Small intestine (tissue), 16 donors: Measurements from ENCODE around the gene ADAMTS13. TPM values are rescaled to one million over a fixed set of nuclear protein-coding genes. Genes with fewer than 3 reads are reported as not detected.
"Not testable (repeated sequence)": the region's sequence is repeated elsewhere in the genome, so short reads cannot be mapped to it uniquely, and the experiment has no call there.

Experiments used
- DNase-seq, 2 donors: peaks; one replicate each; pipeline versions ENCODE4 v3.0.0 to v3.0.0-alpha.2; 2013
- FAIRE-seq: peaks from 2 replicates; lab custom pipeline; 2012; peaks lifted over from hg19 to GRCh38; lab: Jason Lieb, UNC
- H3K27ac ChIP-seq, 3 donors: one replicate each; pipeline ENCODE4 v1.5.1; 2013; ENCODE audit warnings: low read length in 2 of 3, mild to moderate bottlenecking in 2 of 3, control low read depth in 1 of 3, inconsistent platforms in 1 of 3, low read depth in 1 of 3, moderate library complexity in 1 of 3
- H3K27me3 ChIP-seq, 3 donors: one replicate each; pipeline ENCODE4 v1.6.1; 2013; ENCODE audit warnings: low read length in 3 of 3, inconsistent platforms in 1 of 3; ENCODE audit not compliant: control insufficient read depth in 3 of 3, insufficient read depth in 3 of 3
- H3K36me3 ChIP-seq, 3 donors: one replicate each; pipeline ENCODE4 v1.6.1; 2013; ENCODE audit warnings: low read length in 3 of 3, inconsistent platforms in 1 of 3, low read depth in 1 of 3, mild to moderate bottlenecking in 1 of 3, moderate library complexity in 1 of 3; ENCODE audit not compliant: control insufficient read depth in 3 of 3, insufficient read depth in 2 of 3
- H3K4me1 ChIP-seq, 3 donors: one replicate each; pipeline ENCODE4 v1.6.1; 2013; ENCODE audit warnings: low read length in 2 of 3, inconsistent platforms in 1 of 3, low read depth in 1 of 3, mild to moderate bottlenecking in 1 of 3, moderate library complexity in 1 of 3; ENCODE audit not compliant: control insufficient read depth in 3 of 3, insufficient read depth in 2 of 3
- H3K4me3 ChIP-seq, 3 donors: one replicate each; pipeline ENCODE4 v1.5.1; 2013; ENCODE audit warnings: low read length in 3 of 3, control low read depth in 1 of 3, inconsistent platforms in 1 of 3, low read depth in 1 of 3, mild to moderate bottlenecking in 1 of 3, moderate library complexity in 1 of 3
- H3K9me3 ChIP-seq, 2 donors: one replicate each; pipeline ENCODE4 v1.6.1; 2013; ENCODE audit warnings: low read depth in 1 of 2, low read length in 1 of 2; ENCODE audit not compliant: control insufficient read depth in 2 of 2, insufficient read depth in 1 of 2
- WGBS, 3 donors: extraction: QIAGEN DNeasy Blood & Tissue Kit; methylation state at CpG; one replicate each; pipeline ENCODE4 v1.1.7; 2013; 5-methylcytosine and 5-hydroxymethylcytosine counted together
- long read RNA-seq, 10 donors: transcript quantifications; one replicate each; lab custom pipeline, GENCODE V29; 2026
- polyA plus RNA-seq, 4 donors: library from polyadenylated mRNA; stranded (reverse) in 3 of 4; unstranded in 1 of 4; fragments of 200-250 nt in 3 of 4; fragments of 120-200 nt in 1 of 4; gene quantifications; one replicate each; pipeline versions ENCODE4 v1.2.1 to v1.2.3, GENCODE V29; 2013
- donor health status: healthy with polysubstance abuse.
- donor health status: control.
- donor health status: control.
- donor health status: Bipolar disorder and iron deficiency.
- donor health status: healthy.

ADAMTS13 gene
- 10 to 100 TPM in 1 of 4 donors, 1 to 10 TPM in 3; 2.4 to 16.8 (median 7.4) TPM for polyA plus RNA-seq
- long read RNA-seq, donor 1 = 0 reads
- long read RNA-seq, donor 2 = 0 reads
- long read RNA-seq, donor 3 = 0 reads
- long read RNA-seq, donor 4 = 0 reads
- long read RNA-seq, donor 5 = 0 reads
- long read RNA-seq, donor 6 = 0 reads
- long read RNA-seq, donor 7 = 0 reads
- long read RNA-seq, donor 8 = 0 reads
- long read RNA-seq, donor 9 = 0 reads
- long read RNA-seq, donor 10 = 0 reads

- WGBS, 3 donors = 59 to 76% (median 74%) methylated on average over 23 of the region's 23 CpGs
- FAIRE-seq = no peak
- DNase-seq = no peak
Measured at GRCh38 chr9:133421615-133422542, at the start of gene ADAMTS13. Gene ADAMTS13 (plus strand): TSS chr9:133422367. CDS start chr9:133422444, 77 bp downstream.

DNA sequence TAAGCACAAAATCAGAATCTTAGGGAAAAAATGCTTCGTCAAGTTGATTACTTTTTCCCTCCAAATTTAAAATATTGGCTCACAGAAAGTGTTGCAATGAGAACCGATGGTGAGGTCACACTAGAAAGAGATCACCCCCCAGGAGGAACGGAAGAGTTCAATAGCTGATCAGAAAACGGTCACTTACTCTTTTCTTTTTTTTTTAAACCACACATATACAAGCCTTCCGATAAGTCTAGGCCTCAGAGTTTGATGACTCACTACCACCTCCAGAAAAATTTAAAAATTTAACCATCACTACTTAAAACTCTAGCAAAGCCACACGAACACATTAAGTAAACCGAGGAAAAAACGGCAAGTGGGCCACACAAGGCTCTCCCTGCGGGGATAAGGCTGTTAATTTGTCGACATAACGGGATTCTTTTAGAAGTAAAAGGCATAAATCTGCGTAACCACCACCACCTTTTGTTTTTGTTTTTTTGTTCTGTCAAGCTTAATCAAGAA is 47.5 kb upstream of the ADAMTS13 start:
- WGBS, 3 donors = 3 to 10% (median 3%) methylated on average over 12 of the region's 12 CpGs
- Histone ChIP-seq H3K36me3 (peaks cover 4 to 39% (median 5%) of the 10 kb centered on the region in 3 donors), H3K4me3 (peak overlapping the region; percentile 92 to 100 (median 96)), H3K27ac (peak overlapping the region; percentile 99 to 100 (median 99)), H3K4me1 (peaks cover 21 to 53% (median 22%) of the 10 kb centered on the region in 3 donors), H3K27me3 (no peaks in the 10 kb centered on the region), H3K9me3 (peaks cover 0 to 7% of the 10 kb centered on the region in 2 donors)
- DNase-seq (no peak), FAIRE-seq (no peak)

More at GRCh38 chr9:133421615-133422542, at the start of gene ADAMTS13:
- H3K4me1 ChIP-seq = peaks cover 0 to 9% (median 2%) of the 10 kb centered on the region in 3 donors
- H3K9me3 ChIP-seq = no peaks in the 10 kb centered on the region
- peak within 1 kb of the TSS in 1 of 3 donors; percentile 27 for H3K27ac ChIP-seq
- no peak within 1 kb of the TSS for H3K4me3 ChIP-seq
- no peaks in the 10 kb centered on the region for H3K36me3 ChIP-seq
- no peaks in the 10 kb centered on the region for H3K27me3 ChIP-seq

DNA sequence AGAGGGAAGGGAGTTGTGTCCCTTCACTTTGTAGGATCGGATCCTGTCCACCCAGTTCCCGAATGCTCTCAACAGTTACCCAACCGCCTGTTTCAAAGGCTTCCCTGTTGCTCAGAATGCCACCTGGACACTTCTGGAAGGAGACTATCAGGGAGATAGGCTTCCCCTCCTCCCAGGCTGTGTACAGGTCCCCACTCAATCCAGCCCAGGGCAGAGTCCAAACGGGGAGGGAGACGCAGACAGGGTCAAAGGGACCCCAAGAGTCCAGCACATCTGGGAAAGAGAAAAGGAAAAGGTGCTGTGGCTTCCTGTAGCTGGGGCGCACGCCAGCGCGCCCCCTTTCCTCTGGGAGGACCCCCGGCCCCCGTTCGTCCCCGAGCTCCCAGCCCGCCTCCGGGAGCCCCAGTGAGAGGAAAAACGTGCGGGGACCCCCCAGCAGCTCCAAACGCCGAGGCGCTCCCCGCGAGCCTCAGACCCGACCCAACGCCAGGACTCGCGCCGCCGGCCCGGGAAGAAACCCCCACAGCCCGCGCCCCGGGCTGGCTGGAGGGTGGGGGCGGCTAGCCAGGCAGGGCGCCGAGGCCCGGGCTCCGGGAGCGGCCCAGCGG is 46.9 kb upstream of the ADAMTS13 start:
- Histone ChIP-seq H3K27me3 (no peaks in the 10 kb centered on the region), H3K36me3 (peaks cover 3 to 33% (median 5%) of the 10 kb centered on the region in 3 donors), H3K27ac (peak overlapping the region; percentile 99 to 100 (median 99)), H3K9me3 (peaks cover 0 to 7% of the 10 kb centered on the region in 2 donors), H3K4me3 (peak overlapping the region; percentile 92 to 100 (median 96)), H3K4me1 (peaks cover 17 to 47% (median 18%) of the 10 kb centered on the region in 3 donors)
- WGBS, 3 donors = 0 to 1% (median 0%) methylated on average over 15 to 39 of the region's 39 CpGs
- peak; percentile 91 to 93 for DNase-seq
- no peak for FAIRE-seq

DNA sequence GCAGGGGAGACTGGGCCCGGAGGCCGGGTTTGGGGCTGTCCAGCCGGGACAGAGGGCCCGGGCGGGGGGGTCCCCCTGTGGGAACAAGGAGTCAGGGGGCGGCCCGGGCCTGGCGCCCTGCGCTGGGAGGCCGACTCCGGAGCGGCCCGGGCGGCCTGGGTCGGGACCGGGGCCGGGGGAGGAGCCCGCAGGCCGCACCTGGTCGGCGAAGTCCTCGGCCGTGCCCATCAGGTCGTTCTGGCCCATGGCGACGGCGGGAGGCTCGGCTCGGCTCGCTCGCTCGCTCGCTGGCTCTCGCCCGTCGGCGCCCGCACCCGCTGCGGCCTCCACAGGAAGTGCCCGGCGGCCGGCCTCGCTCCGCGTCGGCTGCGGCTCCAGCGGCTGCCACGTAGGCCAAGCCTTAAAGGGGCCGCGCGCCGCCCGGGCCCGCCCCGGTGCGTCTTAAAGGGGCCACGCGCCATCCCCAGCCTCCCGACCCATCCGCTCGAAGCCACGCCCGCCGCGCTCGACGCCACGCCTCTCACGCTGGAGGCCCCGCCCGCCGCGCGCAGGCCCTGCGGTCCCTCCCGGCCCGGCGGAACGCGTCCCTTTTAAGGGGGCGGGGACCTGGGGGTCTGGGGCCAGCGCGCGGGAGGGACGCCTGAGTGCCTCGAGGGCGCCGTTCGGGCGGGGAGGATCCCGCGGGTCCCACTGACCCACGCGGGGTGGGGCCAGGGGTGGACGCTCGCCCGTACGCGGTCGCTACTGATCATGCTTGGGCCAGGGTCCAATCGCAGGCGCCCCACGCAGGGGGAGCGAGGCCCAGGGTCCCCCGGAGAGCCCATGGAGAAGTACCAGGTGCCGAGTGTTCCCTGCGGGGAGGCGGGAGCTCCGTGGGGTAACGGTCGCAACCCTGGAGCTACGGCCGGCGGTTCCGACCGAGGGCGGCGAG is 46.2 kb upstream of the ADAMTS13 start, which contains the start of the genes STKLD1 and SURF4:
Gene STKLD1 (plus strand): TSS at position 643 of the 931 bp plus-strand sequence. CDS start 108 bp downstream, at position 751.
Gene SURF4 (minus strand): TSS at position 337 of the 931 bp plus-strand sequence. CDS start 91 bp downstream, at position 246.
- DNase-seq (peak; percentile 96 to 99), FAIRE-seq (no peak)
- WGBS, 3 donors = 0 to 1% (median 0%) methylated on average over 69 to 120 of the region's 120 CpGs
- Histone ChIP-seq H3K27me3 (no peaks in the 10 kb centered on the region), H3K27ac (peak within 1 kb of the TSS; percentile 99 to 100 (median 99)), H3K36me3 (peaks cover 0 to 26% (median 5%) of the 10 kb centered on the region in 3 donors), H3K9me3 (peaks cover 0 to 7% of the 10 kb centered on the region in 2 donors), H3K4me3 (peak within 1 kb of the TSS; percentile 92 to 100 (median 96)), H3K4me1 (peaks cover 15 to 40% (median 17%) of the 10 kb centered on the region in 3 donors)

DNA sequence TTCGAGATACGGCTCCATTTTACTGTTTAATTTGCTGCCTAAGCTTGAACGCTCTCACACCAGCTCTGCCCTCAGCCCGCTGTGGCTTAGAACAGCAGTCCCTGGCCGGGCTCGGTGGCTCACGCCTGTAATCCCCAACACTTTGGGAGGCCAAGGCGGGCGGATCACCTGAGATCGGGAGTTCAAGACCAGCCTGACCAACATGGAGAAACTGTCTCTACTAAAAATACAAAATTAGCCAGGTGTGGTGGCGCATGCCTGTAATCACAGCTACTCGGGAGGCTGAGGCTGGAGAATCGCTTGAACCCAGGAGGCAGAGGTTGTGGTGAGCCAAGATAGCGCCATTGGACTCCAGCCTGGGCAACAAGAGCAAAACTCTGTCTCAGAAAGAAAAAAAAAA is 44.9 kb upstream of the ADAMTS13 start:
- H3K27me3 ChIP-seq, H3K27ac ChIP-seq, H3K9me3 ChIP-seq, H3K4me3 ChIP-seq, DNase-seq, FAIRE-seq: not testable (repeated sequence)
- peaks cover 0 to 13% (median 5%) of the 10 kb centered on the region in 3 donors for H3K36me3 ChIP-seq
- 86 to 94% (median 90%) methylated on average over 14 of the region's 14 CpGs for WGBS, 3 donors
- H3K4me1 ChIP-seq = peaks cover 12 to 27% (median 13%) of the 10 kb centered on the region in 3 donors

GRCh38 chr9:133377721-133378216 is 44.4 kb upstream of the ADAMTS13 start:
- Histone ChIP-seq H3K27ac (no peak overlapping the region), H3K36me3 (peaks cover 0 to 9% (median 2%) of the 10 kb centered on the region in 3 donors), H3K4me1 (peaks cover 8 to 22% (median 8%) of the 10 kb centered on the region in 3 donors), H3K4me3 (no peak overlapping the region), H3K9me3 (peaks cover 0 to 7% of the 10 kb centered on the region in 2 donors), H3K27me3 (no peaks in the 10 kb centered on the region)
- FAIRE-seq (no peak), DNase-seq (peak in 1 of 2 donors; percentile 34)
- whole genome bisulfite sequencing, 3 donors = 75 to 78% (median 77%) methylated on average over 6 of the region's 6 CpGs

GRCh38 chr9:133378408-133378962 is 43.7 kb upstream of the ADAMTS13 start:
- FAIRE-seq (no peak), DNase-seq (peak in 1 of 2 donors; percentile 33)
- peaks cover 2 to 15% (median 6%) of the 10 kb centered on the region in 3 donors for H3K4me1 ChIP-seq
- WGBS, 3 donors = 86 to 100% (median 94%) methylated on average over 1 of the region's 1 CpG
- no peak overlapping the region for H3K4me3 ChIP-seq
- H3K27me3 ChIP-seq = no peaks in the 10 kb centered on the region
- H3K9me3 ChIP-seq = peaks cover 0 to 7% of the 10 kb centered on the region in 2 donors
- peaks cover 0 to 2% (median 0%) of the 10 kb centered on the region in 3 donors for H3K36me3 ChIP-seq
- no peak overlapping the region for H3K27ac ChIP-seq
